Upper lobe of left lung (tissue), 4 donors: ENCODE data around the gene DROSHA.

Experiments
- EP300 ChIP-seq, 4 donors: sonication (generic); formaldehyde crosslinking; IDR thresholded peaks; one replicate each; pipeline ENCODE4 v1.5.1; 2017; ENCODE audit warnings: antibody characterized with exemption in 4 of 4, control low read depth in 2 of 4
- POLR2AphosphoS5 ChIP-seq, 2 donors: sonication (generic); formaldehyde crosslinking; IDR thresholded peaks; one replicate each; pipeline ENCODE4 v1.5.1; 2017; ENCODE audit warnings: antibody characterized with exemption in 2 of 2

GRCh38 chr5:31537349-31537748, 5.5 kb upstream of the DROSHA start:
- no peak for TF ChIP-seq POLR2AphosphoS5 (IDR thresholded peaks at IDR 0.05)
- no peak for TF ChIP-seq EP300 (IDR thresholded peaks at IDR 0.05)
